A673 (cell line): ENCODE measurements around the gene IFFO2.

Source experiments
- CTCF ChIP-seq: fragments of 300-800, 200-600 bp; sonication (generic); conservative IDR thresholded peaks from 2 replicates; pipeline ENCODE4 v1.5.1; 2017; ENCODE audit warnings: low read depth, mild to moderate bottlenecking, antibody characterized with exemption, low read length, moderate library complexity, mixed read lengths
- EZH2 ChIP-seq: fragments of 200-600 bp; sonication (generic); IDR thresholded peaks from 2 replicates; pipeline ENCODE4 v1.6.1; 2017; ENCODE audit warnings: borderline replicate concordance, low read depth, mild to moderate bottlenecking, mixed read lengths, antibody characterized with exemption, low read length; ENCODE audit not compliant: poor library complexity, severe bottlenecking

- no peak for TF ChIP-seq CTCF
- no peak for TF ChIP-seq EZH2
Measured at GRCh38 chr1:18881164-18881563, 75.3 kb downstream of the IFFO2 start.
